ENCODE measurements around the gene STOML1.
"Not testable (repeated sequence)": the region's sequence is repeated elsewhere in the genome, so short reads cannot be mapped to it uniquely, and the experiment has no call there.

STOML1 gene

DNA sequence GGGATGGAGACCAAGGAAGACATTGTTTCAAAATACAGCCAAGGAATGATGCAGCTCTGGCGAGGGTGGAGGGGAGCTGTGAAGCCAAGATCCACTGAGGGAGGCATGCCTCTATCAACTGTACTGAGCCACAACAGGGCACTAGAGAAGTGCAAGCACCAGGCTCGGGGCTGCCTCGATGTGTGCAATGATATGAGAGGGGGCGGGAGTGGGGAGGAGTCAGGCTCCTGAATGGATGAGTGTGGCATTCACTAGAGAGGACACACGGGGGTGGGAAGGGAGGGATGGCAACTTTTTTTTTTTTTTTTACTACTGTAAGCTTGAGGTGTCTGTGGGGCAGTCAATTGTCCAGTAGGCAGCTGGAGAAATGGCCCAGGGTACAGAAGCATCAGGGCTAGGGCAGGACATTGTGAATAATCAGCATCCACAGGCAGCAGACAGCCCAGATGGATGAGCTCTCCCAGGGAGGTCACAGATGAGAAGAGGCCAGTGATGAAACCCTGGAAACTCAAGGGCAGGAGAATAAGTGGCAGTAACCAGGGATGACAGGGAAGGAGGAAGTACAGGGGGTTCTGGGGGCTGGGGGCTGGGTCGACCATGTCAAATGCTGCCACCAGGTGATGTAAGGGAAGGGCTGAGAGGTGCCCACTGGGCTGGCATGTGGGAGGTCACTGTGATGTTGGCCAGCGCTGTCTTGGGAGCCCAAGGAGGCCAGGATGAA, 5.9 kb downstream of the STOML1 start:
- DNase-seq: no peak

GRCh38 chr15:73985101-73985873, 6.8 kb downstream of the STOML1 start:
- DNase-seq: no peak

DNA sequence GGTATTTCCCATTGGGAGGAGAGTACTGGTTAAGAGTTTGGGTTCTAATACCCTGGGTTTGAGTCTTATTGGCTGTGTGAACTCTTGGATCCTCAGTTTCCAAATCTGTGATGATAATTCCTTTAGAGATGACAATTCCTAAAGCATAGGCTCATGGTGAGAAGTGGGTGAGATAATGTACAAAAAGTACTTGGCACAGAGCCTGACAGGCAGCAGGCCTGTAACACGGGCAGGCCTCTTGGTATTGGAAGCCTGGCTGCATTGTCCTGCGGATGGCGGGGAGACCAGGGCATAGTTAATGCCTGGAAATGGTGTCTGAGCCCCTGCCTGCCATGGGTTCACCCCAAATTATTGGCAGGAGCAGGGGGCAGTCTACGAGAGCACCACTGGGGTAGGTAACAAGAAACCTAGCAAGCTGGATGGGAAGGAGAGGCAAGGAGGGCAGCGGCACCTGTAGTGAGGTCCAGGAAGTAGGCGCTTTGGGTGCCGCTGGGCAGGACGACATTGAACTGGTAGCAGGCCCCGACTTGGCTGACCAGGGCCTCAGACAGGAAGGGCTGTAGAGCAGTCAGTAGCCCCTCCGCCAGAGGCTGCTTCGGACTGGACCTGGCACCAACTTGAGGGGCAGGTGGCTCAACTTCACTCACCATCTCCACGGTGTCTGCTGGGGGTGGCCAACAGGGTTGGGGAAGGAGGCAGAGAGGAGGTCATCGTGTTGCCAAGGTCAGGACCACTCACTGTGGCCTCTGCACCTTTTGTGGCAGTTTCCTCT, 7.7 kb downstream of the STOML1 start:
- DNase-seq: no peak

- DNase-seq: no peak
These were observed 8.3 kb downstream of the STOML1 start for GRCh38 chr15:73983773-73984172.

DNA sequence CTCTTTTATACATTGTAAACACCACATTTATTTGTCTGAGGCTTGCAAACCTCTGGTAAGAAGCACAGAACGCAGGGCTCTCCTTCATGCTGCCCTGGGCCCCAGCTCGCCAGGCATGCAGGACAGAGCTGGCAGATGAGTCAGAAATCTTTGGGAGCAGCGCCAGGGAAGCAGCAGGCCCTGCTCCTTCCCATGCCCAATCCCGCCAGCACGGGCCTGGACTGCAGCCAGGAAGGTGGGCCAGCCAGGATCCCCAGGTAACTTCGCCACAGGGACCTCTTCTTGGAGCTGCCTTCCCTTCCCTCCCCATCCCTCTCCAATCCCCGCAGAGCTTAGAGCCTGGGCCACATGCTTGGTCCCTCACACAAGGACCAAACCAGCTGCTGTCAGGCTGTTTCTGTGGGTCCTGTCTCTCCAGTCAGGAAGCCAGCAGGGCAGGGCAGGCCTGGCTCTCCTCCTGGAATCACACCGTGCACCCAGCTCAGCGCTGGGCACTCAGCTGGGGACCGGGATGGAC, 8.8 kb downstream of the STOML1 start:
- DNase-seq: no peak

DNA sequence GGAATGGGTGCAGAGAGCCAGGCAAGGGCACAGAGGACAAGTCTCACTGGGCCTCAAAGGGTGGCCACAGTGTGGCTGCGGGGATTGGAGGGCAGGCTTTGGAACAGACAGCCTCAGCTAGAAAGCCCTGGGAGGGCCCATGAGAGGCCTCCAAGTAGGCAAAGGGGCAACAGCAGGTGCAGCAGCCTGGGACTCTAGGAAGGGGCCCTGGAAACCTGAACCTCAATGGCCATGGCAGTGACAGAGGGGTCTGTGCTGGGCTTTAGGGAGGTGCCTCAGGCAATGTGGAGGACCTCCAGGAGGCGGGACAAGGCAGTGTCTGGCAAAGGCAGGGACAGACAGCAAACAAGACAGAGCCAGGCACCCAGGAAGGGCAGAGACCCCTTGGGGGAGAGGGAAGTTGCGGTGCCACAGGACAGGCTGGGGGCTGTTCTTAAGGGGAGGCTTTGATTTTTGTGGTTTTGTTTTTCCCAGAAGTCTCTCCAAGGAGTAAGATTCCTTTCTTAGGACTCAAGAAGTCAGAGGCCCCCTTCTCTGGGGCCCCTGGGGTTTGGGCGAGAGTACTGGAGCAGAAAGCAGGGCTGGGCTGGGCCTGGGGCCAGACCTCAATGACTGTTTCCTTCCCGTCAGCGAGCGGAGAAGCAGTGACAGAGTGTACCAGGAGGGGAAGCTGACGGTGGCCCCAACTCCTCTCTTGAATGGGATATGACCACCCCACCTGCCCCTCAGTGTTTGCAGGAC, 9.7 kb downstream of the STOML1 start:
- DNase-seq: no peak

DNA sequence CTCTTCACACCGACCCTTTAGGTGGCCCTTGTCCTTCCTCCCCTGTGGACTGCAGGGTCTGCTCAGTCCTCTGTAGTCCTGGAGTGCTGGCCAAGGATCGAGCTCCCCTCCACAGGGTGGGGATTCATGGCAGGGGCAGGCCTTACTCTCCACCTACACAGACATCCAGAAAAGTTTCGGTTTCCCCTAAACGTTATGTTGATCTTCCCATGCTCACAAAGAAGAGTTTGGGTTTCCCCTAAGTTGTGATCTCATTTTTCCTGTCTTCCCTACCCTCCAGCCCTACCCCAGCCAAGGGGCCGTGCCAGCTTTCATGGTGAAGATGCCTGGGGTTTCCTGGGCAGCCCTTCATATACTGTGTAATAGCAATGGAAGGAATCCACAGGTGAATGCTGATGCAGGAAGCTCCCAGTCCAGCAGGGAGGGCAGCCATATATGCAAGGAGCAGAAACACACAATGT, 10.3 kb downstream of the STOML1 start:
- DNase-seq: no peak

GRCh38 chr15:73979636-73980035, 12.5 kb downstream of the STOML1 start:
- DNase-seq: no peak

GRCh38 chr15:73978896-73979295, 13.2 kb downstream of the STOML1 start:
- no peak for DNase-seq

GRCh38 chr15:73975440-73976125, 16.5 kb downstream of the STOML1 start:
- DNase-seq: peak; percentile 34 to 47

DNA sequence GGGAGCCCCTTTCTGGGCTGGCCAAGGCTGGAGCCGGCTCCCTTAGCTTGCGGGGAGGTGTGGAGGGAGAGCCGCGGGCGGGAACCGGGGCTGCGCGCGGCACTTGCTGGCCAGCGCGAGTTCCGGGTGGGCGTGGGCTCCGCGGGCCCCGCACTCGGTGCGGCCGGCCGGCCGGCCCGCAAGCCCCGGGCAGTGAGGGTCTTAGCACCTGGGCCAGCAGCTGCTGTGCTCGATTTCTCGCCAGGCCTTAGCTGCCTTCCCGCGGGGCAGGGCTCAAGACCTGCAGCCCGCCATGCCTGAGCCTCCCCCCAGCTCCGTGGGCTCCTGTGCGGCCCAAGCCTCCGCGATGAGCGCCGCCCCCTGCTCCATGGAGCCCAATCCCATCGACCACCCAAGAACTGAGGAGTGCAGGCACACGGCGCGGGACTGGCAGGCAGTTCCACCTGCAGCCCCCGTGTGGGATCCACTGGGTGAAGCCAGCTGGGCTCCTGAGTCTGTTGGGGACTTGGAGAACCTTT, 18.4 kb downstream of the STOML1 start:
- not testable (repeated sequence) for DNase-seq

GRCh38 chr15:73972984-73973682, 19.0 kb downstream of the STOML1 start:
- peak; percentile 77 to 83 for DNase-seq

GRCh38 chr15:73969151-73969759, 22.8 kb downstream of the STOML1 start:
- DNase-seq: no peak

GRCh38 chr15:73968461-73968860, 23.6 kb downstream of the STOML1 start:
- DNase-seq: no peak

GRCh38 chr15:73965758-73966113, 26.4 kb downstream of the STOML1 start:
- DNase-seq: peak in 1 of 2 donors; percentile 38

GRCh38 chr15:73965094-73965757, 26.9 kb downstream of the STOML1 start:
- DNase-seq: no peak

- peak; percentile 80 to 86 for DNase-seq
These were observed 27.4 kb downstream of the STOML1 start for GRCh38 chr15:73964736-73965093.

DNA sequence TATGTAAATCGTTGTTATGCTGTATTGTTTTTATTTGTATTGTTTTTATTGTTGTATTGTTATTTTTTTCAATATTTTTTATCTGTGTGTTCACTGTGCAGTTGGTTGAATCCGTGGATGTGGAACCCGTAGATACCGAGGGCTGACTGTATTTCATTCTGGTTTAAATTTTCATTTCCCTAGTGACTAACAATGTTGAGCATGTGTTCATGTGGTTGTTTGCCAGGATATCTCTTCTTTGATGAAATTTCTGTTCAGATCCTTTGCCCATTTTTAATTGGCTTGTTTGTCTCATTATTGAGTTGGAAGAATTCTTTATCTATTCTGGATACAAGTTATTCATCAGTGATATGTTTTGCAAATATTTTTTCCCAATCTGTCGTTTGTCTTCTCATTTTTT, 29.7 kb downstream of the STOML1 start:
- DNase-seq: no peak

GRCh38 chr15:73960472-73961070, 31.5 kb downstream of the STOML1 start:
- not testable (repeated sequence) for DNase-seq

- DNase-seq: no peak
These were observed 32.3 kb downstream of the STOML1 start for GRCh38 chr15:73959801-73960200.

Measured in CD4-positive, alpha-beta T cell treated with Interleukin-1 beta for 1 hour (primary cell).